ENCODE results near the gene TIAL1. TPM values are rescaled to one million over a fixed set of nuclear protein-coding genes. Genes with fewer than 3 reads are reported as not detected.
A peak's percentile ranks its signal among the peaks of the same experiment; 100 is the strongest.

TIAL1 gene
- total and polyA plus RNA-seq, 2 of the 13 experiments (the other 11 are each of a cell fraction or from before 2014, with no cell fraction given) = 31.5 to 148 TPM

DNA sequence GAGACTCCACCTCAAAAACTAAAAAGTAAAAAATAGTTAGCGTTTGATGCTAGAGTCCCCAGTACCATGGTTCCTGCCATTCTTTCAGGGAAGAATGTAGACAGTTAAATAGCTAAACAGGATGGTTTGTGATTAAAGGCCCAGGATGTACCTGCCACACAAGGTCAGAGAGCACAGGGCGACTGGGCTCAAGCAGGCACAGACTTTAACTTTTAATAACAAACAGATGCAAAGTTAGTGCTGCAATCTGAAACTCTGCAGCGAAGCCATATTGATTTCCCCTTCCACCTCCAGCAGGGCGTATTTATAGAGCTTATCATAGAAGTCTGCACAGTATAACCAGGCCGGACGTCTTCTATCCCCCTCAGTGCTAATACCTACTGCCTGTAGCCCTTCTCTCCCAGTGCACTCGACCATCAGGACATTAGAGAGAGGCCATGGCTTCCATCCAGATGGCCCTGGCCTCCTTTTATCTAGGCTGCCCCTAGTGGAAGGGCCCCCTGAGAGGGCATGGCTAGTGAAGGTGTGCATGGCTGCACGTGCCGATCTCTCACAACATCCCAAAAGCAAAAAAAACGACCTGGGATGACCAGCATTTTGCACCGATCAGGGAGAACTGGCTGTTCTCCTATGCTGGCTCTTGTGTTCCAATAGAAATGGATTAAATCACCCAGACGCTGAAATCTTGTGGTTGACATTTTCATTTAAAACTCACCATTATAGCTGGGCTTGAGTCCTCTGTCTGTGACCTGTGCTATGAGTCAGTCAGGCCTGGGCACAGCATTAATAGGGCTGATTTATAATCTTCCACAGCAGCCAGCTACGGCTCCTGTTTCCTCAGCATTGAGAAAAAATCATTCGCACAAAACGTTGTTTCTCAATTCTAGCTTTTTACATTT lies 46.8 kb upstream of the TIAL1 start (continued):
- TF ChIP-seq, protein P1, sequence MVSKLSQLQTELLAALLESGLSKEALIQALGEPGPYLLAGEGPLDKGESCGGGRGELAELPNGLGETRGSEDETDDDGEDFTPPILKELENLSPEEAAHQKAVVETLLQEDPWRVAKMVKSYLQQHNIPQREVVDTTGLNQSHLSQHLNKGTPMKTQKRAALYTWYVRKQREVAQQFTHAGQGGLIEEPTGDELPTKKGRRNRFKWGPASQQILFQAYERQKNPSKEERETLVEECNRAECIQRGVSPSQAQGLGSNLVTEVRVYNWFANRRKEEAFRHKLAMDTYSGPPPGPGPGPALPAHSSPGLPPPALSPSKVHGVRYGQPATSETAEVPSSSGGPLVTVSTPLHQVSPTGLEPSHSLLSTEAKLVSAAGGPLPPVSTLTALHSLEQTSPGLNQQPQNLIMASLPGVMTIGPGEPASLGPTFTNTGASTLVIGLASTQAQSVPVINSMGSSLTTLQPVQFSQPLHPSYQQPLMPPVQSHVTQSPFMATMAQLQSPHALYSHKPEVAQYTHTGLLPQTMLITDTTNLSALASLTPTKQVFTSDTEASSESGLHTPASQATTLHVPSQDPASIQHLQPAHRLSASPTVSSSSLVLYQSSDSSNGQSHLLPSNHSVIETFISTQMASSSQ (IDR thresholded peaks at IDR 0.05; ENCODE audit: low read depth) = no peak
- TF ChIP-seq, protein P1 (CRISPR knock-in tag; IDR thresholded peaks at IDR 0.05; ENCODE audit: borderline replicate concordance) = no peak
- TF ChIP-seq SPEN (CRISPR knock-in tag; IDR thresholded peaks at IDR 0.05; ENCODE audit: low read depth) = no peak
- TF ChIP-seq NFYB (CRISPR knock-in tag; IDR thresholded peaks at IDR 0.05) = no peak
- TF ChIP-seq ZNF816 (CRISPR knock-in tag; IDR thresholded peaks at IDR 0.05; ENCODE audit: borderline replicate concordance) = 0 out of 2 replicates have a peak, but pooled peaks have one; percentile 22
- TF ChIP-seq HMG20A (CRISPR knock-in tag; IDR thresholded peaks at IDR 0.05; ENCODE audit: borderline replicate concordance) = no peak
- no peak for TF ChIP-seq JDP2 (CRISPR knock-in tag; IDR thresholded peaks at IDR 0.05; ENCODE audit: borderline replicate concordance)
- no peak for TF ChIP-seq PHF5A (CRISPR knock-in tag; IDR thresholded peaks at IDR 0.05; ENCODE audit: low read depth, unreplicated experiment)
- 0 out of 2 replicates have a peak, but pooled peaks have one; percentile 38 for TF ChIP-seq ZBTB7B (CRISPR knock-in tag; IDR thresholded peaks at IDR 0.05)
- TF ChIP-seq ZBTB8A (CRISPR knock-in tag; IDR thresholded peaks at IDR 0.05; ENCODE audit: borderline replicate concordance, low read depth) = no peak
- no peak for TF ChIP-seq ZZZ3 (CRISPR knock-in tag; IDR thresholded peaks at IDR 0.05; ENCODE audit: borderline replicate concordance)
- no peak for TF ChIP-seq ZBTB21 (CRISPR knock-in tag; IDR thresholded peaks at IDR 0.05)
- TF ChIP-seq, protein P2, sequence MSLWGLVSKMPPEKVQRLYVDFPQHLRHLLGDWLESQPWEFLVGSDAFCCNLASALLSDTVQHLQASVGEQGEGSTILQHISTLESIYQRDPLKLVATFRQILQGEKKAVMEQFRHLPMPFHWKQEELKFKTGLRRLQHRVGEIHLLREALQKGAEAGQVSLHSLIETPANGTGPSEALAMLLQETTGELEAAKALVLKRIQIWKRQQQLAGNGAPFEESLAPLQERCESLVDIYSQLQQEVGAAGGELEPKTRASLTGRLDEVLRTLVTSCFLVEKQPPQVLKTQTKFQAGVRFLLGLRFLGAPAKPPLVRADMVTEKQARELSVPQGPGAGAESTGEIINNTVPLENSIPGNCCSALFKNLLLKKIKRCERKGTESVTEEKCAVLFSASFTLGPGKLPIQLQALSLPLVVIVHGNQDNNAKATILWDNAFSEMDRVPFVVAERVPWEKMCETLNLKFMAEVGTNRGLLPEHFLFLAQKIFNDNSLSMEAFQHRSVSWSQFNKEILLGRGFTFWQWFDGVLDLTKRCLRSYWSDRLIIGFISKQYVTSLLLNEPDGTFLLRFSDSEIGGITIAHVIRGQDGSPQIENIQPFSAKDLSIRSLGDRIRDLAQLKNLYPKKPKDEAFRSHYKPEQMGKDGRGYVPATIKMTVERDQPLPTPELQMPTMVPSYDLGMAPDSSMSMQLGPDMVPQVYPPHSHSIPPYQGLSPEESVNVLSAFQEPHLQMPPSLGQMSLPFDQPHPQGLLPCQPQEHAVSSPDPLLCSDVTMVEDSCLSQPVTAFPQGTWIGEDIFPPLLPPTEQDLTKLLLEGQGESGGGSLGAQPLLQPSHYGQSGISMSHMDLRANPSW (CRISPR knock-in tag; IDR thresholded peaks at IDR 0.05; ENCODE audit: borderline replicate concordance) = no peak
- TF ChIP-seq, protein P3, sequence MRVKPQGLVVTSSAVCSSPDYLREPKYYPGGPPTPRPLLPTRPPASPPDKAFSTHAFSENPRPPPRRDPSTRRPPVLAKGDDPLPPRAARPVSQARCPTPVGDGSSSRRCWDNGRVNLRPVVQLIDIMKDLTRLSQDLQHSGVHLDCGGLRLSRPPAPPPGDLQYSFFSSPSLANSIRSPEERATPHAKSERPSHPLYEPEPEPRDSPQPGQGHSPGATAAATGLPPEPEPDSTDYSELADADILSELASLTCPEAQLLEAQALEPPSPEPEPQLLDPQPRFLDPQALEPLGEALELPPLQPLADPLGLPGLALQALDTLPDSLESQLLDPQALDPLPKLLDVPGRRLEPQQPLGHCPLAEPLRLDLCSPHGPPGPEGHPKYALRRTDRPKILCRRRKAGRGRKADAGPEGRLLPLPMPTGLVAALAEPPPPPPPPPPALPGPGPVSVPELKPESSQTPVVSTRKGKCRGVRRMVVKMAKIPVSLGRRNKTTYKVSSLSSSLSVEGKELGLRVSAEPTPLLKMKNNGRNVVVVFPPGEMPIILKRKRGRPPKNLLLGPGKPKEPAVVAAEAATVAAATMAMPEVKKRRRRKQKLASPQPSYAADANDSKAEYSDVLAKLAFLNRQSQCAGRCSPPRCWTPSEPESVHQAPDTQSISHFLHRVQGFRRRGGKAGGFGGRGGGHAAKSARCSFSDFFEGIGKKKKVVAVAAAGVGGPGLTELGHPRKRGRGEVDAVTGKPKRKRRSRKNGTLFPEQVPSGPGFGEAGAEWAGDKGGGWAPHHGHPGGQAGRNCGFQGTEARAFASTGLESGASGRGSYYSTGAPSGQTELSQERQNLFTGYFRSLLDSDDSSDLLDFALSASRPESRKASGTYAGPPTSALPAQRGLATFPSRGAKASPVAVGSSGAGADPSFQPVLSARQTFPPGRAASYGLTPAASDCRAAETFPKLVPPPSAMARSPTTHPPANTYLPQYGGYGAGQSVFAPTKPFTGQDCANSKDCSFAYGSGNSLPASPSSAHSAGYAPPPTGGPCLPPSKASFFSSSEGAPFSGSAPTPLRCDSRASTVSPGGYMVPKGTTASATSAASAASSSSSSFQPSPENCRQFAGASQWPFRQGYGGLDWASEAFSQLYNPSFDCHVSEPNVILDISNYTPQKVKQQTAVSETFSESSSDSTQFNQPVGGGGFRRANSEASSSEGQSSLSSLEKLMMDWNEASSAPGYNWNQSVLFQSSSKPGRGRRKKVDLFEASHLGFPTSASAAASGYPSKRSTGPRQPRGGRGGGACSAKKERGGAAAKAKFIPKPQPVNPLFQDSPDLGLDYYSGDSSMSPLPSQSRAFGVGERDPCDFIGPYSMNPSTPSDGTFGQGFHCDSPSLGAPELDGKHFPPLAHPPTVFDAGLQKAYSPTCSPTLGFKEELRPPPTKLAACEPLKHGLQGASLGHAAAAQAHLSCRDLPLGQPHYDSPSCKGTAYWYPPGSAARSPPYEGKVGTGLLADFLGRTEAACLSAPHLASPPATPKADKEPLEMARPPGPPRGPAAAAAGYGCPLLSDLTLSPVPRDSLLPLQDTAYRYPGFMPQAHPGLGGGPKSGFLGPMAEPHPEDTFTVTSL (CRISPR knock-in tag; IDR thresholded peaks at IDR 0.05; ENCODE audit: borderline replicate concordance) = no peak
- TF ChIP-seq KMT2A (CRISPR knock-in tag; IDR thresholded peaks at IDR 0.05) = 0 out of 2 replicates have a peak, but pooled peaks have one; percentile 16

Data from HepG2 (cell line).